Measurements from ENCODE around the gene MINDY1.

The MINDY1 gene

DNA sequence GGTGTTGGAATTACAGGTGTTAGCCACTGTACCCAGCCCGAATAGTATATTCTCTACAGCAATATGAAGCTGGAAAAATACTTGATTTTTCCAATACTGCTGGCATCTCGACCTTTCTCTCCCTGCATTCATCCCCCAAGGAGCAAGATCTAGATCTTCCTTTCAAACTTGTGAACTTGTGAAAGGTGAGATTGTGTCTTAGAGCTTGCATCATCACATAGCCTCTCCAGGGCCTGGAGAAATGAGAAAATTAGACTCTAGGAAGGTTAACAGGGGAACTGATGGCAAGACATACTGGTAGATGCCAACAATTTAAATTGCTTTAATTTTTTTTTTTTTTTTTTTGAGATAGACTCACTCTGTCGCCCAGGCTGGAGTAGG, 3.6 kb upstream of the MINDY1 start:
- no peak for DNase-seq

- DNase-seq: no peak
Measured at GRCh38 chr1:151009674-151010345, 3.1 kb upstream of the MINDY1 start.

GRCh38 chr1:151009206-151009587, 2.5 kb upstream of the MINDY1 start:
- no peak for DNase-seq

DNA sequence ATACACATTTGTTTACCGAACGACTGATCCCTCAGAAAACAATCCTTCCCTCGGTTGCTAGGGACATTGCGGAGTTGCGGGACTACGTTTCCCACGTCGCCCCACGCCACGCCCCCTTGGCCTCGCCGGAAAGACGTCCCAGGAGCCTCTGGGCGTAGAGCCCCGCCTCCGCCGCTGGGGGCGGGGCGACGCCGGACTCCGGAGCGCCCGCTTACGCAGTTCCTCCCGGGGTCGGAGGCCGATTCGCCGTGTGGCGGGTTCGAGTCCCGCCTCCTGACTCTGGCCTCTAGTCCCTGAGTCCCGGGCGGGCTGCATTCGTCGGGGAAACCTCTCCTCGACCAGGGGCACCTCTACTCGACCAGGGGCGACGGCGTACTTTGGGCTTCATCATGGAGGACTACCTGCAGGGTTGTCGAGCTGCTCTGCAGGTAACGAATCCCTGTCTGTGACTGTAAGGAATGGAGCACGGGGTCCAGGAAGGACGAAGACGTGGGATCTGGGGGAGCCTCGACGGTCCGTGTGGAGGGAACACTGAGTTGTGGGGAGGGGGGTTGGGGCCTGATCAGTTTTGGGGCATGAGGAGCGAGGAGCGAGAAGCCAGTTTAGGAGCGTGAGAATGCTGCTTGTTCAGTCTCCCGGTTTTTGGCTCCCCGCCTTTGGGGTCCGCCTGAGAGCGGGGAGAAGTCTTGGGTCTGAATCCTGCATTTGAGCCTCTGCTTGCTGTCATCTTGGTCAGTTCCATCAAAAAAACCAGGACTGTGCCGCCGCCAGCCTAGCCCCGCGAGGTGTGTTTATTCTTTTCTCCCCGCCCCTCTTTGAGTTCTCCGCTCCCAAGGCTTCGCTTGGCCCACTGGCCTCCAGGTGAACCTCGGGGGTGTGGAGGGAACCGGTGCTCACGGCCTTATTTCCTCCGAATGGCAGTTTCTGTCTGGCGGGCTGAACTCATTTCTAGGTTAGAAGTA, 1.8 kb upstream of the MINDY1 start, which contains the start of gene PRUNE1:
Gene PRUNE1 (plus strand): TSS at position 206 of the 962 bp plus-strand sequence. CDS start 184 bp downstream, at position 390.
- peak; percentile 95 for DNase-seq

DNA sequence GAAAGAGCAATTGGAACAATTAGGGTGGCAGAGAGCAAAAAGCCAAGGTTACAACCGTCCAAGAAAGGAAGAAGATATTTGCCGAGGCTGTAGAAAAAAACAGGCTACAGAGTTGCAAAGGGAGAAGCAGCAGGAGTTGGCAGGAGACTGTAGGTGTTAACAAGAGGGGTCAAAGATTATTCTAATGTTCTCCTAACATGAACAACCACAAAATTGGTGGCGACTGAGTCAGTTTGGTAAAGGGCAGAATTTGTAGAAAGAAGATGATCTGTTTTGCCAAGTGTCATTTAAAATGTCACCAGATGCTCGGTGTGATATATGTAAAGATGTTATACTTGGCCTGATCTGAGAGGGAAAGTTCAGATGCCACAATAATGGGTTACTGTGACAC, 1.1 kb upstream of the MINDY1 start:
- no peak for DNase-seq

DNA sequence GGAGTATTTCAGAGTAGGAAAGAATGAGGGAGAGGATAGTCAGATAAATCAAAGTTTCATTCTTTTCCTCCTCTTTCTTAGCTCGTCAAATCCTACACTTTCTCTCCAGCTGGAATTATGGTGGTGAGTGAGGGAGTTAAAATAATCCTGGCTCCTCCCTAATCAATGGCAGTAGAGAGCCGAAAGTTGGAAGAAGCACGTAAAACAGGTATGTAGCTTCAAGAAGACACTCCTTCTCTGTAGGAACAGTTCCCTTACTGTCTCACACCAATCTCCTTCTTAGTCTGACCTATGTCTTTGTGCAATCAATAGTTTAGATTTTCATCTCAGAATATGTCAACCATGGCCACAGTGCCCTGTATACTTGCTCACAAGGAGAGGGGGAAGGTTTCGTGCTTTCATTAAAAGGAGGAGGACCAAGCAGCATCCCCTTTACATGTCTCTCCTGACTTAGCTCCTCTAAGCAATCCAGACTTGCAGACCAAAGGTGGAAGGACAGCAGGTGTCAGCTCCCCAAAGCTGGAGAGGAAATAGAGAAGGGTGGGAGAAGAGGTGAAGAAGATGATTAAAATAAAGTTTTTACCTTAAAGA, 878 bp downstream of the MINDY1 start:
- no peak for DNase-seq

- no peak for DNase-seq
Measured at GRCh38 chr1:151003180-151003579, 3.5 kb downstream of the MINDY1 start.

DNA sequence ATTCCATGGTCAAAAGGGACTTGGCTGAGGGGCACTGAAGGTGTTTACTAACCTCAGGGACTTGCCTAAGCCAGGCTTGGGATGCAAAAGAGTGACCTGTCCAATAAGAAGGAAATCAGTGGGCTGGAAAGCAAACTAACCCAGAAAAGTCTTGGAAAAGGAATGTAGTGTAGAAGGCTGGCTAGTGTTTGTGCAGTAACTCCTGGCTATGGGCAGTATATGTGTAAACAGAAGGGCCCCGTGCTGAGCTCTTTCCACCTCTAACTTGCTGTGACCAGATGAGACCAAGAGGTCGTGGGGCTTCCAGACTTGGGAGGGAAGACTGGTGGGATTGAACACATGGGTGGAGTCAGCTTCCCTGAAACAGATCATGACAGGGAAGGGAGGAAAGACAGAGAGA, 4.1 kb downstream of the MINDY1 start:
- no peak for DNase-seq

GRCh38 chr1:151002051-151002450, 4.7 kb downstream of the MINDY1 start:
- no peak for DNase-seq

DNA sequence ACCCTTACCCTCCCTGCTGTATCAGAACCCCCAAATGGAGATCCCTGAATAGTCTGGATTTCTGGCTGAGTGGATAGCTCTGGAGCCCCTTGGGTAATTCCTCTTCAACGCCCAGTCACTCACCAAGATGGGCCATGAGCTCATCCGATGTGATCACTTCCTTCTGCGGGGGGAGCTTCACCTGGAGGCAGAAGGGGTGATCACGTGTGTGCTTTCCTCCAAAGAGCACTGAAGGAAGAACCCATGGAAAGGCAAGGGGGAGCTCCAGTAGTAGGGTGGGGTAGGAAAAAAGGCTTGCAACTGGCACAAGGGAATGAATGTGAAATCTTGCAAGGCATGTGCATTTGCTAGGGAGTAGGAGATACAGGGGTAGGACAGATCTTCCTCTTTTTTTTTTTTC, 5.1 kb downstream of the MINDY1 start:
- DNase-seq: no peak

- no peak for DNase-seq
Measured at GRCh38 chr1:151000408-151000807, 6.3 kb downstream of the MINDY1 start.

GRCh38 chr1:150999926-151000325, 6.8 kb downstream of the MINDY1 start:
- DNase-seq: no peak

DNA sequence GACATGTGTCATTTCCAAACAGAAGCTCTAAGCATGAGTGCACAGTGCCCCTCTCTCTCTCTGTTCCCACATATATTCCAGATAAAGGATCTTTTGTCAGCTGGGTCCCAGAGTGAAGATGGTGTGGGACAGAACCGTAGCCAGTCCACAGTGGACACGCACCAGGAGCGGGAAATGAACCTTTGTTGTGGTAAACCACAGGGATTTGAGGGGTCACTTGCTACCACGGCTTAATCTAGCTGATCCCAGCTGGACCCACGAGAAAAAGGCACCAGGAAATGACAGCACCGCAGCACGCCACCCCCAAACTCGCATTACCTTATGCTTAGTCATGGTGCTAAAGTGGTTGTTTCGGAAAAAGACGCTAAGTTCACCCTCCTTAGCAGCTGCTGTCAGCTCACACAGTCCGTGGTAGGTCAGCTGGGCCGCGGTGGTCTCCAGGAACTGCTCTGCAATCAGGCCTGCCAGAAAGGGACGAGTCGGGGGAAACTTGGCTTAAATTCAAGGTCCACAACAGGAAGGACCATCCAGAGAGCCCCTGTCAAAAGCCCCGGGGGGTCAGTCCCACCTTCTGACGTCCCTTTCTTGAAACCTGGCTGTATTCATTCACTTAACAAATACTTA, 7.5 kb downstream of the MINDY1 start:
- DNase-seq: no peak

- DNase-seq: no peak
Measured at GRCh38 chr1:150997949-150998348, 8.8 kb downstream of the MINDY1 start.

GRCh38 chr1:150997126-150997872, 9.4 kb downstream of the MINDY1 start:
- no peak for DNase-seq

GRCh38 chr1:150995896-150996295, 10.8 kb downstream of the MINDY1 start:
- DNase-seq: no peak

DNA sequence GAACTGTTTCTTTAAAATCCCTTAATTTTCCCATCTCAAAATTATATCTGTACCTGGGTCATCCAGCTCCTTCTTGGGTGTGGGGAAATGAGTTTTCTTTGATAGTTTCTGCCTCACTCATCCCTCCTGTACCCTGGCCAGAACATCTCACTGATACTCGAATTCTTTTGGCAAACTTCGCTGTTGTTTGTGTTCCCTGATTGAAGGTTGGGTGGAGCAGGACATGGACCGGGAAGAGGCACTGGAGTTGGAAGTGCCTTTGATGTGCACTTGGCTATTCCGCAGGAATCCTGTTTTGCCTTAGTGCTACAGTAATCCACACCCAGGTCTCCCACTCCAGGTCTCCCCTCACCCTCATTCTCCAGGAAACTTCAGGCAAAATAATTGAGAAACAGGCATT, 11.2 kb downstream of the MINDY1 start:
- no peak for DNase-seq

DNA sequence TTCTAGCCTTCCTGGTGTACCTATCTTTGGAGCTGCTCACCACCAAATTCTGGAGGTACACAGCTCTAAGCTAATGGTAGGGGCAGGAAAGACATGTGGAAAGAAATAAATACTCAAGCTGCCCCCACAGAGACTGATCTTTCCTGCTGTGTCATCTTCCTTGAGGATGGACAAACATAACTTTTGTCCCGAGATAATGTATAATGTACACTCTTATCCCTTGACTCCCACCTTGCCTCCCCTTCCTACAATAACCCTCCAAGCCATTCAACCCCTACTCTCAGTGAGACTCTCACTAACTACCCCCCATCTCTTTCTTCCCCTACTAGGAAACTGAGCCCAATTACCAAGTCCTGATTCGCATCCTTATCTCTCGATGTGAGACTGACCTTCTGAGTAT, 12.5 kb downstream of the MINDY1 start:
- DNase-seq: no peak

GRCh38 chr1:150992626-150993025, 14.1 kb downstream of the MINDY1 start:
- no peak for DNase-seq

DNA sequence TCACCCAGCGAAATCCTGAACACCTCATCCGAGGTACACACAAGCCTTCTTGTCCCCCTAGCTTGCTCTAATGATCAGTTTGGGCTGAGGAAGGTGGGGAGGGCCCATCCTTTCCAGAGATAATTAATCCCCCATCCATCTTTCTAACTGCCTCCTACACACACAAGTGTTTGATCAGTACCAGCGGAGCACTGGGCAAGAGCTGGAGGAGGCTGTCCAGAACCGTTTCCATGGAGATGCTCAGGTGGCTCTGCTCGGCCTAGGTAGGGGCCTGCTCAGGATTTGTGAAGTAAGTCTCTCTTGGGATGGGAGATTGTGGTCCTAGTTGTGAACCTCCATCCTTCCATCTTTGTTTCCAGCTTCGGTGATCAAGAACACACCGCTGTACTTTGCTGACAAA, 18.8 kb downstream of the MINDY1 start:
- no peak for DNase-seq

GRCh38 chr1:150985179-150985825, 21.4 kb downstream of the MINDY1 start:
- no peak for DNase-seq

All from NCI-H2029 (cell line).